Testis (tissue), 3 donors: ENCODE measurements around the gene RAPGEF5. TPM values are rescaled to one million over a fixed set of nuclear protein-coding genes. Genes with fewer than 3 reads are reported as not detected.

Experiments used
- DNase-seq: peaks from one replicate; pipeline ENCODE4 v3.0.0-alpha.2; 2019
- H3K27ac ChIP-seq, 2 donors: fragments of 200-600 bp; sonication (generic); one replicate each; pipeline ENCODE4 v1.5.1; 2019
- H3K27me3 ChIP-seq: fragments of 200-600 bp; sonication (generic); one replicate; pipeline ENCODE4 v1.5.1; 2019
- H3K36me3 ChIP-seq: fragments of 200-600 bp; sonication (generic); one replicate; pipeline ENCODE4 v1.5.1; 2017; ENCODE audit warnings: low read depth; ENCODE audit errors: missing control alignments
- H3K4me1 ChIP-seq: fragments of 200-600 bp; sonication (generic); one replicate; pipeline ENCODE4 v1.5.1; 2019
- H3K4me3 ChIP-seq, 2 donors: fragments of 200-600 bp; sonication (generic); one replicate each; pipeline ENCODE4 v1.5.1; 2017 to 2019
- H3K9me3 ChIP-seq: fragments of 200-600 bp; sonication (generic); one replicate; pipeline ENCODE4 v1.5.1; 2017
- POLR2A ChIP-seq: fragments of 450-650 bp; IDR thresholded peaks from one replicate; pipeline ENCODE4 v1.6.1; 2017; ENCODE audit warnings: antibody characterized with exemption, mild to moderate bottlenecking, moderate library complexity
- WGBS, 2 donors: methylation state at CpG; one replicate each; pipeline ENCODE4 v1.1.5; 2018; 5-methylcytosine and 5-hydroxymethylcytosine counted together
- intact Hi-C: fragments of 100-400 bp; cut with DNase I; formaldehyde crosslinking; loops from one replicate; pipeline ENCODE4 v1.15.1; 2023; ENCODE audit warnings: low total_unique reads
- polyA plus RNA-seq: library from polyadenylated mRNA; stranded (reverse); fragments of 350-450 nt; fragmentation: Illumina TruSeq; extraction: RNeasy Lipid Tissue Mini Kit (QIAGEN cat#74804); gene quantifications from one replicate; pipeline ENCODE4 v1.2.3, GENCODE V29; 2014; ENCODE audit warnings: low read depth, low replicate concordance; ENCODE audit not compliant: insufficient read depth
- total RNA-seq, 2 donors: library from RNA; depleted of rRNA; stranded (reverse); fragments of >200 nt; gene quantifications; one replicate each; pipeline ENCODE4 v1.2.3, GENCODE V29; 2016
- TF ChIP-seq, protein P1 (sequence below), 3 experiments: fragments of 450-650 bp in 2 of 3; fragments of 200-600 bp in 1 of 3; sonication (generic) in 1 of 3; IDR thresholded peaks; one replicate each; pipeline ENCODE4 v1.5.1; 2016 to 2019; ENCODE audit warnings: antibody characterized with exemption in 3 of 3, mild to moderate bottlenecking in 2 of 3, moderate library complexity in 1 of 3

The RAPGEF5 gene
- total and polyA plus RNA-seq, 3 donors from 2014 or later, result 16.8 to 67.5 (median 63.8) TPM

DNA sequence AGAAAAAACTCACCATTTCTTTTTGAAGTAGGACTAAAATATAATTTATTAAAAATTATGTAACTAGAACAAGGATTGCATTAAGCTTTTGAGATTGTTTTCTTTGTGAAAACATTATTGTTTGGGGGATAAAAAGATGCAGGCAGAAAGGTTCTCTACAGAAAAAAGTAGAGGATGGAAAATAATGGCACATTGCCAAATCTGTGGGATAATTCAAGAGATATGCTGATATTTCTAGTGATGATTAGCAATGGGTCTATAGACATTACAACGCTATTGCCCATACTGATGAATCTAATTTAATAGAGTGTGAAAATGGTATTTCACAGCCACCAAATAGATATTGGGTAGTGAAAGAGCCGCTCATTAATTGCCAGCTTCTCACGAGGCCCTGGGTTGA, 204.3 kb downstream of the RAPGEF5 start:
- H3K27me3 ChIP-seq, result no peaks in the 10 kb centered on the region
- WGBS, 2 donors, result 90% methylated on average over 3 of the region's 3 CpGs
- H3K4me1 ChIP-seq, result no peaks in the 10 kb centered on the region
- H3K9me3 ChIP-seq, result no peaks in the 10 kb centered on the region
- no peaks in the 10 kb centered on the region for H3K36me3 ChIP-seq
- DNase-seq, result no peak
- H3K27ac ChIP-seq, result no peak overlapping the region
- intact Hi-C loops, result no loop called here
- no peak for TF ChIP-seq POLR2A
- TF ChIP-seq, protein P1, sequence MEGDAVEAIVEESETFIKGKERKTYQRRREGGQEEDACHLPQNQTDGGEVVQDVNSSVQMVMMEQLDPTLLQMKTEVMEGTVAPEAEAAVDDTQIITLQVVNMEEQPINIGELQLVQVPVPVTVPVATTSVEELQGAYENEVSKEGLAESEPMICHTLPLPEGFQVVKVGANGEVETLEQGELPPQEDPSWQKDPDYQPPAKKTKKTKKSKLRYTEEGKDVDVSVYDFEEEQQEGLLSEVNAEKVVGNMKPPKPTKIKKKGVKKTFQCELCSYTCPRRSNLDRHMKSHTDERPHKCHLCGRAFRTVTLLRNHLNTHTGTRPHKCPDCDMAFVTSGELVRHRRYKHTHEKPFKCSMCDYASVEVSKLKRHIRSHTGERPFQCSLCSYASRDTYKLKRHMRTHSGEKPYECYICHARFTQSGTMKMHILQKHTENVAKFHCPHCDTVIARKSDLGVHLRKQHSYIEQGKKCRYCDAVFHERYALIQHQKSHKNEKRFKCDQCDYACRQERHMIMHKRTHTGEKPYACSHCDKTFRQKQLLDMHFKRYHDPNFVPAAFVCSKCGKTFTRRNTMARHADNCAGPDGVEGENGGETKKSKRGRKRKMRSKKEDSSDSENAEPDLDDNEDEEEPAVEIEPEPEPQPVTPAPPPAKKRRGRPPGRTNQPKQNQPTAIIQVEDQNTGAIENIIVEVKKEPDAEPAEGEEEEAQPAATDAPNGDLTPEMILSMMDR (IDR thresholded peaks at IDR 0.05), result no peak
- H3K4me3 ChIP-seq, result no peak overlapping the region

DNA sequence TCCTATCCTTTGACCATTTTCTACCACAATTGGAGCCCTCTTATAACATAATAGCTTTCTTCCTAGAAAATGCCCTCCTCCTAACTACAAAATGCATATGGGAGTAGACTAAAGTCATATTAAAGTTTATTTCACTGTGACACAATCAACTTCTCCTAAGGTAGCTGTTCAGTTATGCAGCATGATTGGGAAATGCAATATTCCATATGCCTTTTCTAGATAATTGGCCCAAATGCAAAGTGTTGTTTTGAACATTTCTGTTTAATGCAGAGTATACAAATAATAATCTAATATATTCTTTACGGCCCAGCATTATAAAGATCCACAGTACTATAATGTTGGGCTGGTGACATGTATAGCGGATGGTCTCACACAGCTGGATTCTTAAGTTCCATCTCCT, 205.1 kb downstream of the RAPGEF5 start:
- Histone ChIP-seq H3K27me3 (no peaks in the 10 kb centered on the region), H3K4me1 (no peaks in the 10 kb centered on the region), H3K9me3 (no peaks in the 10 kb centered on the region), H3K36me3 (no peaks in the 10 kb centered on the region), H3K4me3 (no peak overlapping the region), H3K27ac (no peak overlapping the region)
- intact Hi-C loops, result no loop called here
- DNase-seq, result no peak
- 92 to 93% methylated on average over 2 of the region's 2 CpGs for whole genome bisulfite sequencing, 2 donors
- TF ChIP-seq, protein P1 (IDR thresholded peaks at IDR 0.05), result no peak
- TF ChIP-seq POLR2A, result no peak

DNA sequence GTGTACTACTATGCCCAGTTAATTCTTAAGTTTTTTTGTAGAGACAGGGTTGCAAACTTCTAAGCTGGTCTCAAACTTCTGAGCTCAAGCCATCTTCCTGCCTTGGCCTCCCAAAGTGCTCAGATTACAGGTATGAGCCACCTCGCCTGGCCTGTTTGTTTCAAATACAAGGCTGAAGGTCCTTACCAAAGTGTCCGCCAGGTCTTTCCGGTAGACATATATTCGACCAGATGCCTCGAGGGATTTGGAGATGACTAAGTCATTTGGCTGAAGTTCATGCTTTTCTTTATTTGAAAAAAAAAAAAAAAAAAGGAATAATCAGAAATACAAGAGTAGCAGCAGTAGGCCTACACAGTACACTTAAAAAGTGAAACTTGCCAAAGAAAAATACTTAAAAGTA, 206.7 kb downstream of the RAPGEF5 start:
- no peak for DNase-seq
- Histone ChIP-seq H3K27me3 (no peaks in the 10 kb centered on the region), H3K4me1 (no peaks in the 10 kb centered on the region), H3K4me3 (no peak overlapping the region), H3K36me3 (no peaks in the 10 kb centered on the region), H3K9me3 (no peaks in the 10 kb centered on the region), H3K27ac (no peak overlapping the region)
- 76 to 84% methylated on average over 5 of the region's 5 CpGs for WGBS, 2 donors
- TF ChIP-seq, protein P1 (IDR thresholded peaks at IDR 0.05), result no peak
- TF ChIP-seq POLR2A, result no peak
- intact Hi-C loops, result no loop called here

DNA sequence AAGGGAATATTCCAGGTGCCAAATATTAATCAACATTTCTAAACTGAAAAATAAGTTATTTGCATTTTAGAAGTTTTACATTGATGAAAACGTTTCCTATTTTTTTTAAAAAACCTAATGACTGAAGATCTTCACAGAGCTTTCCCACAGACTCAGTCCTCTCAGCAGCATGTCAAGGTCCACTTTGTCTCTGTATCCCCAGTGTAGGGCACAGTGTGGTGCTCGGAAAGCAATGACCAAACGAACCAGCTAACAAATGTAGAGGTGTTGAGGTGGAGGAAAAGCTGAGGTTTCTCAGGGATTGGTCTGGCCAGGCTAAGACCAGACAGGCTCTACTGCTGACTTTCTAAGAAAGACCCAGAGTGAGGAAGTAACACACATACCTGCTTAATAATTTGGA, 209.1 kb downstream of the RAPGEF5 start:
- Histone ChIP-seq H3K27me3 (no peaks in the 10 kb centered on the region), H3K4me3 (no peak overlapping the region), H3K36me3 (no peaks in the 10 kb centered on the region), H3K9me3 (no peaks in the 10 kb centered on the region), H3K27ac (no peak overlapping the region), H3K4me1 (no peaks in the 10 kb centered on the region)
- TF ChIP-seq, protein P1 (IDR thresholded peaks at IDR 0.05), result no peak
- no peak for TF ChIP-seq POLR2A
- DNase-seq, result no peak
- 80 to 83% methylated on average over 3 of the region's 3 CpGs for WGBS, 2 donors
- intact Hi-C loops, result no loop called here

DNA sequence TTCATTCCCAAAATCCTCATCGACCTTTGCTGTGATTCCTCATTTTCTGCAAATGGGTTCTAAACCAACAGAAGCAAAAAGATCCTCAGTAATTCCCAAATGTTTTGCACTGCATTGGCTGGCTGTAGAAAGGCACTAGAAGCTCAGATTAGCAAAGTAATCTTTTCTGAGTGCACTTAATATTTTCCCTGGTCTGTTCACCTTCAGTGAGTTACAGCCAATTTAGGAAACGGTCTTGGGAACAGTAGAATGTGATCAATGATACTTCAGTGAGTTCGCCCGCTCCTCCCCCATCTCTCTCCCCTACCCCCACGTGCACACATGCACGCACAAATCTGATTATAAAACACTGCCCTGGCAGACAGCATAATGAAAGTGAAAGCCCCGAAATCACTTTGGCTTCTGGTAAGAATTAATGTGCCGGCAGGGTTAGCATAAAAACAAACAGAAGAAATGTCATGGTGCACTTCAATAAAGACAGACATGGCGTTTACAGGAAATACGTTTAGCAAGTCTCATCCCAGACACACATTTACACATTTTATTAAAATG, 209.9 kb downstream of the RAPGEF5 start:
- 47% methylated on average over 10 of the region's 10 CpGs for WGBS, 2 donors
- no peak overlapping the region for H3K27ac ChIP-seq
- peak; percentile 38 for DNase-seq

More for the DNA sequence above, 209.9 kb downstream of the RAPGEF5 start:
- no peaks in the 10 kb centered on the region for H3K4me1 ChIP-seq
- H3K9me3 ChIP-seq, result no peaks in the 10 kb centered on the region
- intact Hi-C loops, result no loop called here
- TF ChIP-seq POLR2A, result no peak
- TF ChIP-seq, protein P1 (IDR thresholded peaks at IDR 0.05), result no peak
- H3K36me3 ChIP-seq, result no peaks in the 10 kb centered on the region
- no peak overlapping the region for H3K4me3 ChIP-seq
- H3K27me3 ChIP-seq, result no peaks in the 10 kb centered on the region
